Measurements from ENCODE around the gene C4orf46. TPM values are rescaled to one million over a fixed set of nuclear protein-coding genes. Genes with fewer than 3 reads are reported as not detected.
"Not testable (repeated sequence)": the region's sequence is repeated elsewhere in the genome, so short reads cannot be mapped to it uniquely, and the experiment has no call there.

The C4orf46 gene
- total and polyA plus RNA-seq, 2 donors (not counting 3 experiments of a cell fraction or from before 2014, with no cell fraction given), result 9.4 to 19.6 TPM

- H3K9me1 ChIP-seq (replicated peaks; ENCODE audit: control insufficient read depth, extremely low read depth, insufficient read depth, low read length); FAIRE-seq; H4K20me1 ChIP-seq (replicated peaks; ENCODE audit: control insufficient read depth, extremely low read depth, insufficient read depth, low read length); H3K4me3 ChIP-seq (replicated peaks in 1 of 3; ENCODE audit: insufficient read depth in 1 of 3, low read depth in 1 of 3, low read length in 3 of 3); H3K9ac ChIP-seq (replicated peaks; ENCODE audit: extremely low read depth, insufficient read depth, low read length); H3K9me3 ChIP-seq (replicated peaks; ENCODE audit: control insufficient read depth, insufficient read depth, low read length); H3K27ac ChIP-seq (ENCODE audit: insufficient read depth, low read depth, low read length); intact Hi-C loops (cut with micrococcal nuclease); DNase-seq (ENCODE audit: low read depth, low spot score); H3K79me2 ChIP-seq (ENCODE audit: control insufficient read depth, insufficient read depth, low read length); dilution Hi-C loops (cut with MboI; ENCODE audit: extremely low pct_ligation_motif_present, low sequenced_read_pairs); BruUV-seq (replicated peaks); POLR2A ChIA-PET; H3K27me3 ChIP-seq (ENCODE audit: control insufficient read depth in 2 of 2, insufficient read depth in 2 of 2, low read length in 2 of 2); H2AFZ ChIP-seq (ENCODE audit: low read depth, low read length); H3K4me1 ChIP-seq (ENCODE audit: control insufficient read depth, extremely low read depth, insufficient read depth, low read length); H3K4me2 ChIP-seq (ENCODE audit: insufficient read depth, low read length): not testable (repeated sequence)
- peaks cover 10 to 29% of the 10 kb centered on the region in 2 experiments for H3K36me3 ChIP-seq (ENCODE audit: control insufficient read depth in 2 of 2, extremely low read depth in 1 of 2, insufficient read depth in 2 of 2, low read length in 2 of 2)
- CTCF ChIA-PET, result interaction anchor here (1.0 to 1.4 kb wide), 2 partner anchors 9 to 138 kb away, joined by 3 read pairs; no protein-coding TSS in a partner anchor
These were observed 40.9 kb upstream of the C4orf46 start for GRCh38 chr4:158712622-158713021.

- ChIA-PET POLR2A (no interaction called here), CTCF (interaction anchor here (0.6 to 2.1 kb wide), 13 partner anchors 13 to 745 kb away, joined by 3 to 18 read pairs (median 4); no protein-coding TSS in a partner anchor)
- H3K9me1 ChIP-seq (replicated peaks; ENCODE audit: control insufficient read depth, extremely low read depth, insufficient read depth, low read length), result no peaks in the 10 kb centered on the region
- H3K36me3 ChIP-seq (ENCODE audit: control insufficient read depth in 2 of 2, extremely low read depth in 1 of 2, insufficient read depth in 2 of 2, low read length in 2 of 2), result peaks cover 7 to 18% of the 10 kb centered on the region in 2 experiments
- H3K27ac ChIP-seq (ENCODE audit: insufficient read depth, low read depth, low read length), result no peak overlapping the region
- no peak overlapping the region for H3K4me3 ChIP-seq (replicated peaks in 1 of 3; ENCODE audit: insufficient read depth in 1 of 3, low read depth in 1 of 3, low read length in 3 of 3)
- no TSS peak for BruUV-seq (replicated peaks)
- H3K79me2 ChIP-seq (ENCODE audit: control insufficient read depth, insufficient read depth, low read length), result no peaks in the 10 kb centered on the region
- intact Hi-C loops (cut with micrococcal nuclease), result no loop called here
- H3K4me2 ChIP-seq (ENCODE audit: insufficient read depth, low read length), result no peak overlapping the region
- no peak overlapping the region for H2AFZ ChIP-seq (ENCODE audit: low read depth, low read length)
- H3K9me3 ChIP-seq (replicated peaks; ENCODE audit: control insufficient read depth, insufficient read depth, low read length), result no peaks in the 10 kb centered on the region
- H4K20me1 ChIP-seq (replicated peaks; ENCODE audit: control insufficient read depth, extremely low read depth, insufficient read depth, low read length), result no peaks in the 10 kb centered on the region
- H3K4me1 ChIP-seq (ENCODE audit: control insufficient read depth, extremely low read depth, insufficient read depth, low read length), result no peaks in the 10 kb centered on the region
- dilution Hi-C loops (cut with MboI; ENCODE audit: extremely low pct_ligation_motif_present, low sequenced_read_pairs), result no loop called here
- no peak overlapping the region for H3K9ac ChIP-seq (replicated peaks; ENCODE audit: extremely low read depth, insufficient read depth, low read length)
- peak; percentile 12 to 17 for TF ChIP-seq CTCF (IDR thresholded peaks at IDR 0.05; ENCODE audit: extremely low read depth in 1 of 2, insufficient read depth in 1 of 2, low read depth in 1 of 2, low read length in 2 of 2)
- TF ChIP-seq FOS (IDR thresholded peaks at IDR 0.05; ENCODE audit: borderline replicate concordance, insufficient read depth, low read length), result no peak
- no peak for TF ChIP-seq JUN (IDR thresholded peaks at IDR 0.05; ENCODE audit: borderline replicate concordance, insufficient read depth, insufficient read length, low read depth)
- TF ChIP-seq MAX (IDR thresholded peaks at IDR 0.05; ENCODE audit: insufficient read depth, insufficient read length), result no peak
- TF ChIP-seq GATA2 (IDR thresholded peaks at IDR 0.05; ENCODE audit: insufficient read depth, insufficient read length, low read depth, low read length), result no peak
- TF ChIP-seq EZH2 (IDR thresholded peaks at IDR 0.05; ENCODE audit: borderline replicate concordance, low read depth, low read length, severe bottlenecking), result no peak
- H3K27me3 ChIP-seq (ENCODE audit: control insufficient read depth in 2 of 2, insufficient read depth in 2 of 2, low read length in 2 of 2), result no peaks in the 10 kb centered on the region
- peak; percentile 31 for DNase-seq (ENCODE audit: low read depth, low spot score)
- no peak for FAIRE-seq
These were observed 39.1 kb upstream of the C4orf46 start for GRCh38 chr4:158710814-158711213.
